Natural killer cell treated with Interleukin-12 subunit alpha and Interleukin-12 subunit beta and Interleukin-15 and Interleukin-18, amount 100 ng/mL, for 72 hours (primary cell): ENCODE results near the gene IMPDH1. TPM values are rescaled to one million over a fixed set of nuclear protein-coding genes. Genes with fewer than 3 reads are reported as not detected.

Experiments used
- ATAC-seq, 2 donors: fragments of 150-1000 bp; cut with Tn5 transposase in 1 of 2; sonication (Bioruptor Pico), chemical (Tn5 transposase) in 1 of 2; 2 replicates each; pipeline ENCODE4 v1.10.0; 2021
- DNase-seq: peaks from one replicate; pipeline ENCODE4 v3.0.0; 2022; ENCODE audit warnings: low spot score
- H3K27ac Mint-ChIP-seq, 2 donors: 1 replicate in 1 of 2; 2 replicates in 1 of 2; pipeline ENCODE4 v1.8.0; 2022; ENCODE audit warnings: mixed read lengths in 2 of 2, mild to moderate bottlenecking in 1 of 2, moderate library complexity in 1 of 2
- H3K27me3 Mint-ChIP-seq, 2 donors: 1 replicate in 1 of 2; 2 replicates in 1 of 2; pipeline ENCODE4 v1.8.0; 2022; ENCODE audit warnings: mixed read lengths in 2 of 2
- H3K36me3 Mint-ChIP-seq: one replicate; pipeline ENCODE4 v1.8.0; 2022; ENCODE audit warnings: mixed read lengths
- H3K4me1 Mint-ChIP-seq, 2 donors: 1 replicate in 1 of 2; 2 replicates in 1 of 2; pipeline ENCODE4 v1.8.0; 2022; ENCODE audit warnings: low read depth in 2 of 2, mixed read lengths in 2 of 2, mild to moderate bottlenecking in 1 of 2
- H3K4me3 Mint-ChIP-seq: one replicate; pipeline ENCODE4 v1.8.0; 2022; ENCODE audit warnings: mixed read lengths
- H3K9me3 Mint-ChIP-seq: 2 replicates; pipeline ENCODE4 v1.8.0; 2022; ENCODE audit warnings: mixed read lengths
- total RNA-seq, 2 donors: library from RNA; stranded (reverse); gene quantifications; one replicate each; pipeline ENCODE4 v1.2.3, GENCODE V29; 2022

The IMPDH1 gene
- total RNA-seq, 2 donors from 2014 or later, result 15.8 to 34.5 TPM

DNA sequence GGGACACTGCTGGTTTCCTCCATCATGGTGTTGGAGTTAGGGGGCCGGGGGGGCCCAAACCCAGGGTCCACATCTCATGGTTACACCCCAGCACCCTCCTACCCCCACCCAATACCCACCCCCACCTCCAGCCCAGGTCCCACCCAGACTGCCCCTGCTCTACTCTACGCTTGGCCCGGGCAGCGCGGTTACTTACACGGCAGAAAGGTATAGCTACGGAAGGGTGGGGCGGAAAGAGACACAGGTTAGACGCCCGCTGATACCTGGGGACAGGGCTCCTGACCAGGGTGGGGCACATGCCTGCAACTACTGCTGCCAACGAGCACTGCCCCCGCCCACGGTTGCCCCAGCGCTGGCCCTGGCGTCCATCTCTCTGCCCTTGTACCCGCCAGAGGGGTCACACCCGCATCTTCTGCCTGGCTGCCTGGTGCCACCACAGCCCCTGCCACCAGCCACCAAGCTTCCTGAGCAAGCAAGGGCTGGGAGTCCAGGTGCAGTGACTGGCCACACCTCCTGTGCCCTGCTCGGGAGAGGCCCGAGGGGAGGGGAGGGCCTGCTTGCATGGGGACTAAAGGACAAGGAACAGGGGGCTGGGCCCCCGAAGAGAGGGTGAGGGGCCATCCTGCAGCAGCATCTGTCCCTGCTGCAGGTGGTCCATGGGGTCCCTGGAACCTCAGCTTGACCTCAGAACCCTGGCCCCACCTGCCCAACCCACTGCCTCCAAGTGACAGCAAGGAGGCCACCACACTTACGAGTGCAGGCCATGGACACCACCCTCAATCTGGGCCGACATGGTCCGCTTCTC lies 16.1 kb downstream of the IMPDH1 start:
- Mint-ChIP-seq H3K36me3 (no peaks in the 10 kb centered on the region), H3K4me3 (no peak overlapping the region), H3K27me3 (no peaks in the 10 kb centered on the region), H3K27ac (no peak overlapping the region), H3K4me1 (peaks cover 0 to 2% of the 10 kb centered on the region in 2 donors), H3K9me3 (no peaks in the 10 kb centered on the region)
- no peak for ATAC-seq
- no peak for DNase-seq

- Mint-ChIP-seq H3K4me1 (peaks cover 0 to 4% of the 10 kb centered on the region in 2 donors), H3K4me3 (no peak overlapping the region), H3K36me3 (no peaks in the 10 kb centered on the region), H3K9me3 (no peaks in the 10 kb centered on the region), H3K27ac (no peak overlapping the region), H3K27me3 (no peaks in the 10 kb centered on the region)
- ATAC-seq (peak in 1 of 2 donors; percentile 11), DNase-seq (no peak)
Observed at GRCh38 chr7:128392446-128393327, 17.1 kb downstream of the IMPDH1 start.

GRCh38 chr7:128391805-128392204 lies 18.0 kb downstream of the IMPDH1 start:
- ATAC-seq (no peak), DNase-seq (no peak)
- Mint-ChIP-seq H3K27ac (no peak overlapping the region), H3K4me1 (peaks cover 0 to 7% of the 10 kb centered on the region in 2 donors), H3K4me3 (no peak overlapping the region), H3K36me3 (no peaks in the 10 kb centered on the region), H3K9me3 (no peaks in the 10 kb centered on the region), H3K27me3 (no peaks in the 10 kb centered on the region)

- no peak overlapping the region for H3K27ac Mint-ChIP-seq
Observed at GRCh38 chr7:128390871-128391565, 18.8 kb downstream of the IMPDH1 start.

GRCh38 chr7:128389618-128390329 lies 20.0 kb downstream of the IMPDH1 start:
- Mint-ChIP-seq H3K4me1 (peaks cover 5 to 7% of the 10 kb centered on the region in 2 donors), H3K36me3 (no peaks in the 10 kb centered on the region), H3K27me3 (no peaks in the 10 kb centered on the region), H3K27ac (no peak overlapping the region), H3K9me3 (no peaks in the 10 kb centered on the region), H3K4me3 (no peak overlapping the region)
- DNase-seq (no peak), ATAC-seq (no peak)

More at GRCh38 chr7:128390871-128391565, 18.8 kb downstream of the IMPDH1 start:
- H3K9me3 Mint-ChIP-seq, result no peaks in the 10 kb centered on the region
- no peaks in the 10 kb centered on the region for H3K36me3 Mint-ChIP-seq
- DNase-seq (no peak), ATAC-seq (no peak)
- H3K27me3 Mint-ChIP-seq, result no peaks in the 10 kb centered on the region
- no peak overlapping the region for H3K4me3 Mint-ChIP-seq
- H3K4me1 Mint-ChIP-seq, result peaks cover 0 to 7% of the 10 kb centered on the region in 2 donors

DNA sequence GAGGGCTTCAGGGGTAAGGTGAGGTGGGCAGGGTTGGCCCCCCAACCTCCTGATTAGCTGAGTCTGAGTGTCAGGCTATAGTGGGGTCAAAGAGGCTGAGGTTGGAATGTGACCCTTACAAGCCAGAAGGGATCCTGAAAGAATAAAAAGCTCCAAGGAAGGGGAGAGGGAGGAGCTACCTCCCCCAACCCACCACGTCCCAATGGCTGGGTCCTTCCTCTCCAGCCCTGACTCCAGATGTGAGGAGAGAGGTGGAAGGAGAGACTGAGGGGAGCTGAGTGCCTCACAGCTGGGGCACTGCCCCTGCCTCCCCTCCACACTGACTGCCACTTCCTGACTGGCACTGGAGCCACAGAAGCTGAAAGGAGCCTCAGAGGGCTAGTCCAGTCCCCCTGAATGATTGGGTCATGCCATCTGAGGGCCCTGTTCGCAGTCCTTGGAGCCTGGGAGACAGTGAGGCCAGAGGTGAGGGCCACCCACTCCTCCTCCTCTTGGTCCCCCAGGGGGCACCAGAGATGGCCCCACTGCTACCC lies 20.6 kb downstream of the IMPDH1 start:
- peaks cover 5 to 7% of the 10 kb centered on the region in 2 donors for H3K4me1 Mint-ChIP-seq

GRCh38 chr7:128388145-128388485 lies 21.7 kb downstream of the IMPDH1 start:
- DNase-seq (no peak), ATAC-seq (no peak)
- peaks cover 5 to 7% of the 10 kb centered on the region in 2 donors for H3K4me1 Mint-ChIP-seq
- no peak overlapping the region for H3K4me3 Mint-ChIP-seq
- no peaks in the 10 kb centered on the region for H3K9me3 Mint-ChIP-seq
- no peaks in the 10 kb centered on the region for H3K36me3 Mint-ChIP-seq
- no peak overlapping the region for H3K27ac Mint-ChIP-seq
- no peaks in the 10 kb centered on the region for H3K27me3 Mint-ChIP-seq

More for the DNA sequence above, 20.6 kb downstream of the IMPDH1 start:
- no peak overlapping the region for H3K4me3 Mint-ChIP-seq
- ATAC-seq (no peak), DNase-seq (no peak)
- no peaks in the 10 kb centered on the region for H3K36me3 Mint-ChIP-seq
- no peaks in the 10 kb centered on the region for H3K27me3 Mint-ChIP-seq
- H3K27ac Mint-ChIP-seq, result no peak overlapping the region
- no peaks in the 10 kb centered on the region for H3K9me3 Mint-ChIP-seq

DNA sequence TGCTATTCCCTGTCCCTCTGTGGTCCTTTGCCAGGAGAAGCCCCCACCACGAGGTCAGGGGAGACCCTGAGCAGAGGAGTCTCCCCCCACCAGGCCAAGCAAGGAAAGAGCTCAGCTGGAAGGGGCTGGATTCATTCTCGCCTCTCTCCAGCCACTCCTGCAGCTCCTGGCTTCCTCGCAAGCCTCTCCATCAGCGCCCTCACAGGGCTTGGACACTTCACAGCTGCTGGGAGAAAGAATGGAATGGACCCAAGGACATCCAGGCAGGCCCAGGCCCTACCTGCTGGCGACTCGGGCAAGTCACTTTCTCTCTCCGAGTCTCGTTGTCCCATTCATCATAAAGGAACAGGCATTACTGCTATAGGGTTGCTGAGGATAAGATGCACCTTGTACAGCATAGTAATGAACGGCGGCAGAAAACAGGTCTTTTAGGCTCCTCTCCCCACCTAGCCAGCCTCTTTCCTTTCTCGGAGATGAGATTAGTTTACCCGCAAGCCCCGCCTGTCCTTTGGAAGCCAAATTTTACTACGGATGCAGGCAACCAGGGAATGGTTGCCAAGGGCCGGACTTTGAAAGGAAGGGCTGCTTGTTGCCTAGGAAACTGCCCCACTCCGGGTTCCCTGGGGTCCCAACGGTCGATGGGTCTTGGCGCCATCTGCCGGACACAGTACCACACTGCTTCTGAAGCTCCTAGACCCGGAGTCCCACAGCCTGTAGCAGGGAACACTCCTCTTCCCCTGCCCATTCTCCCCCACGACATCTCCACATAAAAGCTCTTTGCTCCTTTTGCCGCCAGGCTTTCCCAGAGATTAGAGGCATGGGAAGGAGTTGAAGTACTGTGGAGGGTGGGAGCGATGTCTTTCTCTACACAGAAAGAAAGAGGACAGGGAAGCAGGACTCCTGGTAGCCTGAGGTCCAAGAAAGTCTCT lies 22.3 kb downstream of the IMPDH1 start:
- H3K27ac Mint-ChIP-seq, result no peak overlapping the region
- peaks cover 5 to 7% of the 10 kb centered on the region in 2 donors for H3K4me1 Mint-ChIP-seq
- H3K27me3 Mint-ChIP-seq, result no peaks in the 10 kb centered on the region
- no peaks in the 10 kb centered on the region for H3K36me3 Mint-ChIP-seq
- no peak overlapping the region for H3K4me3 Mint-ChIP-seq
- peak; percentile 74 for DNase-seq
- peak; percentile 72 to 73 for ATAC-seq
- no peaks in the 10 kb centered on the region for H3K9me3 Mint-ChIP-seq

- Mint-ChIP-seq H3K4me3 (no peak overlapping the region), H3K27ac (no peak overlapping the region), H3K27me3 (no peaks in the 10 kb centered on the region), H3K36me3 (no peaks in the 10 kb centered on the region), H3K4me1 (peaks cover 5 to 7% of the 10 kb centered on the region in 2 donors), H3K9me3 (no peaks in the 10 kb centered on the region)
- no peak for ATAC-seq
- DNase-seq, result no peak
Observed at GRCh38 chr7:128385988-128386925, 23.5 kb downstream of the IMPDH1 start.

DNA sequence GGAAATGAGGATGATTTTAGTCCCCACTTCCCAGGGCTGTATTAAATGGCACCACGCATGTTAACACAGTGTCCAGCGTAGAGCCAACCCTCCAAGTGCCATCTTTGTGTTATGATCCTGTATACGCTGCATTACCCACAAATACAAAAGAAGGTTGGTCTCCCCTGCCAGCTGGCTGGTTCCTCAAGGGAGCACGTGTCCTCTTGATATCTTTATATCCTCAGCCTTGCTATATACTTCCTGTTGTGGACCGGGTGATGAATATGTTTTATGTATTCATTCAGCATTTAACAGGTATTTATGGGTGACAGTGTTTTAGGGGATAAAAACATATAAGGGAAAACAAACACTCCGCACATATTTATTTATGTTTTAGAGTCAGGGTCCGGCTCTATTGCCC lies 25.1 kb downstream of the IMPDH1 start:
- Mint-ChIP-seq H3K27ac (no peak overlapping the region), H3K4me3 (no peak overlapping the region), H3K4me1 (peaks cover 5 to 7% of the 10 kb centered on the region in 2 donors), H3K36me3 (no peaks in the 10 kb centered on the region), H3K9me3 (no peaks in the 10 kb centered on the region), H3K27me3 (no peaks in the 10 kb centered on the region)
- DNase-seq (no peak), ATAC-seq (no peak)

GRCh38 chr7:128383776-128384175 lies 26.0 kb downstream of the IMPDH1 start:
- ATAC-seq, result no peak
- Mint-ChIP-seq H3K4me3 (no peak overlapping the region), H3K27ac (no peak overlapping the region), H3K4me1 (peaks cover 5 to 7% of the 10 kb centered on the region in 2 donors), H3K9me3 (no peaks in the 10 kb centered on the region), H3K27me3 (no peaks in the 10 kb centered on the region), H3K36me3 (no peaks in the 10 kb centered on the region)
- DNase-seq, result no peak
